A549 (cell line): ENCODE data around the gene PKD1.
"Not testable (repeated sequence)": the region's sequence is repeated elsewhere in the genome, so short reads cannot be mapped to it uniquely, and the experiment has no call there.

Experiments
- GATA3 ChIP-seq: IDR thresholded peaks from 2 replicates; pipeline ENCODE4 v1.6.1; 2012; ENCODE audit warnings: borderline replicate concordance
- POLR2A ChIP-seq: IDR thresholded peaks from 2 replicates; pipeline ENCODE4 v1.6.1; 2012; ENCODE audit warnings: mild to moderate bottlenecking, low read length
- SMC3 ChIP-seq: fragments of >200 bp; sonication (Bioruptor Twin); formaldehyde crosslinking; IDR thresholded peaks from 3 replicates; pipeline ENCODE4 v1.6.1; 2018; ENCODE audit warnings: inconsistent platforms

GRCh38 chr16:2126928-2127556, 8.7 kb downstream of the PKD1 start:
- not testable (repeated sequence) for TF ChIP-seq GATA3, SMC3, POLR2A
